ENCODE results near the gene GABPB1. TPM values are rescaled to one million over a fixed set of nuclear protein-coding genes. Genes with fewer than 3 reads are reported as not detected.

GABPB1 gene
- total and polyA plus RNA-seq, 2 of the 13 experiments (the other 11 are each of a cell fraction or from before 2014, with no cell fraction given): 17.5 to 39.5 TPM

DNA sequence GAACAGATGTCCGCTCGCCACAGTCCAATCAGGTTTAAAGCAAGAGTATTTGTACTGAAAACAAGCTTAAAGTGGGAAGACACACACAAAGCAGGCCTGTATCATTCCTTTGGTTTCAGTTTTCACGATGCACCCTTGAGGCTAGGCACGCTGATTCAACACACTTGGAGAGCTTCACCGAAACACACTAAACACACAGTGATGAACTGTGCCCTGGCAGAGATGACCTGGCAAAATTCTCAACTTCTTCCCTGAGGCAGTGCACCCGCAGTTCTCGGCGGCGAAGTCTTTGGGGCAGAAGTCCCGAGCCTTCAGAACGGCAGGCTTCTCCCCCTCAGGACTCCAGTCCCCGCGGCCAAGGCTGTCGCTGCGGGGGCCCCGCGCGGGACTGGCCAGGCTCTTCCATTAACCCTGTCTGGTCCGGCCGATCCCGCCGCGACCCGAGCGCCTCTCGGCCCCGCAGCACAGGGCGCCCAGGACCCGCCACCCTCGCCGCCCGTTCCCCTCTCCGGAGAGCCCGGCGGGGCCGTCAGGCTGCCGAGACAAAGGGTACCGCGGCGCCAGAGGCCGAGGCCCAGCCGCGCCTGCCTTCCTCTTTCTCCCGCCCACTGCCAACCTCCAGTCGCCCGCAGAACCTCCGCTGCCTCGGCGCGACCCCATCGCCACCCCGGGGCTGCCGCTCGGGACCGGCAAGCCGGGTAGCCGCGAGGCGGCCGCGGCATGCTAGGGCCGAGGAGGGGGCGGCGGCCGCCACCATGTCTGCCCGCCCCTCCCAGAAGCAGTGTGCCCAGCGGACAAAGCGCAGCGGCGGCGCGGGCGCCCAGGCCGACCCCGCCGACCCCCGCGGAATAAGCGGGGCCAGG lies 792 bp downstream of the GABPB1 start (continued):
- TF ChIP-seq, protein P1, sequence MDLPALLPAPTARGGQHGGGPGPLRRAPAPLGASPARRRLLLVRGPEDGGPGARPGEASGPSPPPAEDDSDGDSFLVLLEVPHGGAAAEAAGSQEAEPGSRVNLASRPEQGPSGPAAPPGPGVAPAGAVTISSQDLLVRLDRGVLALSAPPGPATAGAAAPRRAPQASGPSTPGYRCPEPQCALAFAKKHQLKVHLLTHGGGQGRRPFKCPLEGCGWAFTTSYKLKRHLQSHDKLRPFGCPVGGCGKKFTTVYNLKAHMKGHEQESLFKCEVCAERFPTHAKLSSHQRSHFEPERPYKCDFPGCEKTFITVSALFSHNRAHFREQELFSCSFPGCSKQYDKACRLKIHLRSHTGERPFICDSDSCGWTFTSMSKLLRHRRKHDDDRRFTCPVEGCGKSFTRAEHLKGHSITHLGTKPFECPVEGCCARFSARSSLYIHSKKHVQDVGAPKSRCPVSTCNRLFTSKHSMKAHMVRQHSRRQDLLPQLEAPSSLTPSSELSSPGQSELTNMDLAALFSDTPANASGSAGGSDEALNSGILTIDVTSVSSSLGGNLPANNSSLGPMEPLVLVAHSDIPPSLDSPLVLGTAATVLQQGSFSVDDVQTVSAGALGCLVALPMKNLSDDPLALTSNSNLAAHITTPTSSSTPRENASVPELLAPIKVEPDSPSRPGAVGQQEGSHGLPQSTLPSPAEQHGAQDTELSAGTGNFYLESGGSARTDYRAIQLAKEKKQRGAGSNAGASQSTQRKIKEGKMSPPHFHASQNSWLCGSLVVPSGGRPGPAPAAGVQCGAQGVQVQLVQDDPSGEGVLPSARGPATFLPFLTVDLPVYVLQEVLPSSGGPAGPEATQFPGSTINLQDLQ (CRISPR knock-in tag; IDR thresholded peaks at IDR 0.05): 0 out of 2 replicates have a peak, but pooled peaks have one; percentile 25
- no peak for TF ChIP-seq PTBP1 (IDR thresholded peaks at IDR 0.05; ENCODE audit: low read depth, low read length, poor library complexity, severe bottlenecking)
- TF ChIP-seq, protein P2, sequence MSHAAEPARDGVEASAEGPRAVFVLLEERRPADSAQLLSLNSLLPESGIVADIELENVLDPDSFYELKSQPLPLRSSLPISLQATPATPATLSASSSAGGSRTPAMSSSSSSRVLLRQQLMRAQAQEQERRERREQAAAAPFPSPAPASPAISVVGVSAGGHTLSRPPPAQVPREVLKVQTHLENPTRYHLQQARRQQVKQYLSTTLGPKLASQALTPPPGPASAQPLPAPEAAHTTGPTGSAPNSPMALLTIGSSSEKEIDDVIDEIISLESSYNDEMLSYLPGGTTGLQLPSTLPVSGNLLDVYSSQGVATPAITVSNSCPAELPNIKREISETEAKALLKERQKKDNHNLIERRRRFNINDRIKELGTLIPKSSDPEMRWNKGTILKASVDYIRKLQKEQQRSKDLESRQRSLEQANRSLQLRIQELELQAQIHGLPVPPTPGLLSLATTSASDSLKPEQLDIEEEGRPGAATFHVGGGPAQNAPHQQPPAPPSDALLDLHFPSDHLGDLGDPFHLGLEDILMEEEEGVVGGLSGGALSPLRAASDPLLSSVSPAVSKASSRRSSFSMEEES (CRISPR knock-in tag; IDR thresholded peaks at IDR 0.05): no peak
- no peak for TF ChIP-seq RXRB (CRISPR knock-in tag; IDR thresholded peaks at IDR 0.05; ENCODE audit: borderline replicate concordance)
- no peak for TF ChIP-seq ATAD3A (CRISPR knock-in tag; IDR thresholded peaks at IDR 0.05)
- TF ChIP-seq, protein P3, sequence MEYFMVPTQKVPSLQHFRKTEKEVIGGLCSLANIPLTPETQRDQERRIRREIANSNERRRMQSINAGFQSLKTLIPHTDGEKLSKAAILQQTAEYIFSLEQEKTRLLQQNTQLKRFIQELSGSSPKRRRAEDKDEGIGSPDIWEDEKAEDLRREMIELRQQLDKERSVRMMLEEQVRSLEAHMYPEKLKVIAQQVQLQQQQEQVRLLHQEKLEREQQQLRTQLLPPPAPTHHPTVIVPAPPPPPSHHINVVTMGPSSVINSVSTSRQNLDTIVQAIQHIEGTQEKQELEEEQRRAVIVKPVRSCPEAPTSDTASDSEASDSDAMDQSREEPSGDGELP (IDR thresholded peaks at IDR 0.05; ENCODE audit: borderline replicate concordance, low read depth): no peak
- TF ChIP-seq SKI (IDR thresholded peaks at IDR 0.05; ENCODE audit: partially characterized antibody): no peak
- peak; percentile 43; the same call in 1 of the 2 replicates for TF ChIP-seq FOXK1 (CRISPR knock-in tag; IDR thresholded peaks at IDR 0.05; ENCODE audit: borderline replicate concordance, low read depth)
- TF ChIP-seq ZNF350 (CRISPR knock-in tag; IDR thresholded peaks at IDR 0.05; ENCODE audit: borderline replicate concordance, low read depth): no peak; the same call in 1 of the 2 replicates
- TF ChIP-seq HIVEP1 (CRISPR knock-in tag; IDR thresholded peaks at IDR 0.05): no peak
- TF ChIP-seq ZNF292 (CRISPR knock-in tag; IDR thresholded peaks at IDR 0.05; ENCODE audit: borderline replicate concordance, low read depth): no peak
- no peak for TF ChIP-seq CEBPB (IDR thresholded peaks at IDR 0.05; ENCODE audit: borderline replicate concordance, low read depth, low read length)
- TF ChIP-seq ZSCAN31 (CRISPR knock-in tag; IDR thresholded peaks at IDR 0.05; ENCODE audit: low read depth): peak; percentile 12; the same call in 1 of the 2 replicates
- TF ChIP-seq ZFP82 (CRISPR knock-in tag; IDR thresholded peaks at IDR 0.05; ENCODE audit: borderline replicate concordance): no peak; the same call in 1 of the 2 replicates
- no peak for TF ChIP-seq BHLHE40 (IDR thresholded peaks at IDR 0.05; ENCODE audit: low read length)
- TF ChIP-seq MTF2 (CRISPR knock-in tag; IDR thresholded peaks at IDR 0.05; ENCODE audit: borderline replicate concordance): no peak
- TF ChIP-seq, protein P4, sequence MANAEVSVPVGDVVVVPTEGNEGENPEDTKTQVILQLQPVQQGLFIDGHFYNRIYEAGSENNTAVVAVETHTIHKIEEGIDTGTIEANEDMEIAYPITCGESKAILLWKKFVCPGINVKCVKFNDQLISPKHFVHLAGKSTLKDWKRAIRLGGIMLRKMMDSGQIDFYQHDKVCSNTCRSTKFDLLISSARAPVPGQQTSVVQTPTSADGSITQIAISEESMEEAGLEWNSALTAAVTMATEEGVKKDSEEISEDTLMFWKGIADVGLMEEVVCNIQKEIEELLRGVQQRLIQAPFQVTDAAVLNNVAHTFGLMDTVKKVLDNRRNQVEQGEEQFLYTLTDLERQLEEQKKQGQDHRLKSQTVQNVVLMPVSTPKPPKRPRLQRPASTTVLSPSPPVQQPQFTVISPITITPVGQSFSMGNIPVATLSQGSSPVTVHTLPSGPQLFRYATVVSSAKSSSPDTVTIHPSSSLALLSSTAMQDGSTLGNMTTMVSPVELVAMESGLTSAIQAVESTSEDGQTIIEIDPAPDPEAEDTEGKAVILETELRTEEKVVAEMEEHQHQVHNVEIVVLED (CRISPR knock-in tag; IDR thresholded peaks at IDR 0.05; ENCODE audit: borderline replicate concordance): no peak
- TF ChIP-seq, protein P5, sequence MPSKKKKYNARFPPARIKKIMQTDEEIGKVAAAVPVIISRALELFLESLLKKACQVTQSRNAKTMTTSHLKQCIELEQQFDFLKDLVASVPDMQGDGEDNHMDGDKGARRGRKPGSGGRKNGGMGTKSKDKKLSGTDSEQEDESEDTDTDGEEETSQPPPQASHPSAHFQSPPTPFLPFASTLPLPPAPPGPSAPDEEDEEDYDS (CRISPR knock-in tag; IDR thresholded peaks at IDR 0.05): peak; percentile 96
- TF ChIP-seq GTF2F1 (IDR thresholded peaks at IDR 0.05; ENCODE audit: low read length): no peak
- TF ChIP-seq TSC22D2 (CRISPR knock-in tag; IDR thresholded peaks at IDR 0.05; ENCODE audit: borderline replicate concordance): no peak
- no peak for TF ChIP-seq SATB2 (CRISPR knock-in tag; IDR thresholded peaks at IDR 0.05)
- TF ChIP-seq PLRG1 (conservative IDR thresholded peaks at IDR 0.05): no peak
- no peak for TF ChIP-seq ZNF543 (CRISPR knock-in tag; IDR thresholded peaks at IDR 0.05)

Measured in HepG2 (cell line).